A549 treated with RU486 at 1 μM for 4 hours (cell line): Measurements from ENCODE around the gene VPS54. TPM values are rescaled to one million over a fixed set of nuclear protein-coding genes. Genes with fewer than 3 reads are reported as not detected.

Experiments
- total RNA-seq: library from RNA; stranded (reverse); fragments of 200-300 nt; extraction: Qiagen RNA extraction; gene quantifications from 5 replicates; pipeline ENCODE4 v1.2.3, GENCODE V29; 2022; ENCODE audit warnings: low read depth

The VPS54 gene
- total RNA-seq = 10.0 to 16.6 TPM (median 15.5 TPM) in 5 replicates

GRCh38 chr2:64019083-64019974 lies at the start of gene VPS54:
Gene VPS54 (minus strand): TSS chr2:64019428. CDS start chr2:63983999, 35,429 bp downstream.

Other genes starting within 250 kb of the VPS54 start
- 67.6 to 97.3 TPM (median 86.4 TPM) in 5 replicates for gene UGP2, start 177.5 kb downstream of the VPS54 start, total RNA-seq
- 0.69 to 1.4 TPM (median 1.2 TPM) in 5 replicates for gene PELI1, start 125.0 kb upstream of the VPS54 start, total RNA-seq